Progenitor cell of endocrine pancreas (in vitro differentiated cells): Measurements from ENCODE around the gene METAP1. TPM values are rescaled to one million over a fixed set of nuclear protein-coding genes. Genes with fewer than 3 reads are reported as not detected.
"Not testable (repeated sequence)": the region's sequence is repeated elsewhere in the genome, so short reads cannot be mapped to it uniquely, and the experiment has no call there.

Experiments
- DNase-seq: peaks from one replicate; pipeline ENCODE4 v3.0.0; 2021; ENCODE audit warnings: low spot score; ENCODE audit not compliant: unreplicated experiment
- H3K27ac Mint-ChIP-seq: 2 replicates; pipeline ENCODE4 v1.8.0; 2021; ENCODE audit warnings: mild to moderate bottlenecking, moderate library complexity, mixed read lengths
- H3K27me3 Mint-ChIP-seq: 2 replicates; pipeline ENCODE4 v1.8.0; 2021; ENCODE audit warnings: mixed read lengths
- H3K36me3 Mint-ChIP-seq: 2 replicates; pipeline ENCODE4 v1.8.0; 2022; ENCODE audit warnings: mixed read lengths; ENCODE audit not compliant: insufficient read depth
- H3K4me1 Mint-ChIP-seq: 2 replicates; pipeline ENCODE4 v1.8.0; 2021; ENCODE audit warnings: low read depth, mixed read lengths
- H3K4me3 Mint-ChIP-seq: 2 replicates; pipeline ENCODE4 v1.8.0; 2021; ENCODE audit warnings: low read depth, mild to moderate bottlenecking, moderate library complexity, mixed read lengths
- H3K9me3 Mint-ChIP-seq: 2 replicates; pipeline ENCODE4 v1.8.0; 2021; ENCODE audit warnings: low read depth, mixed read lengths
- total RNA-seq: library from RNA; stranded (reverse); gene quantifications from 2 replicates; pipeline ENCODE4 v1.2.1, GENCODE V29; 2021
- TF ChIP-seq, protein P1 (sequence below): fragments of 200-600 bp; sonication (generic); IDR thresholded peaks from one replicate; pipeline ENCODE4 v1.5.0; 2021; ENCODE audit warnings: antibody characterized with exemption, mild to moderate bottlenecking; ENCODE audit not compliant: unreplicated experiment

METAP1 gene
- total RNA-seq, 1 donor from 2014 or later = 49.1 TPM

DNA sequence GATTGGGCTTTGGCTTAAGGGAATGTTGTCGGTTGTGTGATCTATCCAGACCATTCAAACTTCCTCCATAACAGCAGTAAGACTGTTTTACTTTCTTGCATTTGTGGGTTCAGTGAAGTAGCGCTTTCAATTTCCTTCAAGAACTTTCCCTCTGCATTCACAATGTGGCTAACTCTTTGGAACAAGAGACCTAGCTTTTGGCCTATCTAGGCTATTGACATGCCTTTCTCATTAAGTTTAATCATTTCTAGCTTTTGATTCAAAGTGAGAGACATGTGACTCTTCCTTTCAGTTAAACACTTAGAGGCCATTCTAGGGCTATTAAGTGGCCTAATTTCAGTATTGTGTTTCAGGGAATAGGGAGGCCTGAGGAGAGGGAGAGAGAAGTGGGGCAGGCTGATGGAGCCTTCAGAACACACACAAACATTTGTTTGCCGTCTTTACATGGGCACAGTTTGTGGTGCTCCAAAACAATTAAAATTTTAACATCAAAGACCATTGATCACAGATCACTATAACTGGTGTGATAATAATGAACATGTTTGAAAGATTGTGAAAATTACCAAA is 59.0 kb downstream of the METAP1 start:
- no peak for DNase-seq
- peaks cover 9% of the 10 kb centered on the region for H3K4me1 Mint-ChIP-seq
- TF ChIP-seq, protein P1, sequence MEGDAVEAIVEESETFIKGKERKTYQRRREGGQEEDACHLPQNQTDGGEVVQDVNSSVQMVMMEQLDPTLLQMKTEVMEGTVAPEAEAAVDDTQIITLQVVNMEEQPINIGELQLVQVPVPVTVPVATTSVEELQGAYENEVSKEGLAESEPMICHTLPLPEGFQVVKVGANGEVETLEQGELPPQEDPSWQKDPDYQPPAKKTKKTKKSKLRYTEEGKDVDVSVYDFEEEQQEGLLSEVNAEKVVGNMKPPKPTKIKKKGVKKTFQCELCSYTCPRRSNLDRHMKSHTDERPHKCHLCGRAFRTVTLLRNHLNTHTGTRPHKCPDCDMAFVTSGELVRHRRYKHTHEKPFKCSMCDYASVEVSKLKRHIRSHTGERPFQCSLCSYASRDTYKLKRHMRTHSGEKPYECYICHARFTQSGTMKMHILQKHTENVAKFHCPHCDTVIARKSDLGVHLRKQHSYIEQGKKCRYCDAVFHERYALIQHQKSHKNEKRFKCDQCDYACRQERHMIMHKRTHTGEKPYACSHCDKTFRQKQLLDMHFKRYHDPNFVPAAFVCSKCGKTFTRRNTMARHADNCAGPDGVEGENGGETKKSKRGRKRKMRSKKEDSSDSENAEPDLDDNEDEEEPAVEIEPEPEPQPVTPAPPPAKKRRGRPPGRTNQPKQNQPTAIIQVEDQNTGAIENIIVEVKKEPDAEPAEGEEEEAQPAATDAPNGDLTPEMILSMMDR = no peak
- no peaks in the 10 kb centered on the region for H3K27me3 Mint-ChIP-seq
- no peak overlapping the region for H3K4me3 Mint-ChIP-seq
- H3K27ac Mint-ChIP-seq = peak overlapping the region; percentile 77
- H3K36me3 Mint-ChIP-seq = peaks cover 26% of the 10 kb centered on the region
- H3K9me3 Mint-ChIP-seq = no peaks in the 10 kb centered on the region

DNA sequence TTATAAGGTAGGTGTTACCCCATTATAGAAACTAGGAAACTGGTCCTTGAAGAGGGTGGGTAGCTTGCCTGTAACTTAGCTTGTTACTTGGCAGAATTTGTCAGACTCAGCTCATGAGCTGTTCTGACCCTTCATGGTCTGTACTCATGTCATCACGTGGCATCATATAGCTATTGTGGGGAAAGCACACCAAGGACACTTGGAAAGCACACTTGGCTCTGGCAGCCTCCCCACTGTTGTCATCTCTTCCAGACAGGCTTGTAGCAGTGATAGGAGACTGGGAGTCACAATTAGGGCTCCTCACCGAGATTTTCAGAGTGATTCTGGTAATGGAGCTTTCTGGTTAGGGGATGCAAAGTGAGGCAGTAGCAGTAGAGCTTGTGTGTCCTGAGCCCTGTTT is 62.7 kb downstream of the METAP1 start:
- no peaks in the 10 kb centered on the region for H3K27me3 Mint-ChIP-seq
- no peaks in the 10 kb centered on the region for H3K9me3 Mint-ChIP-seq
- no peak overlapping the region for H3K4me3 Mint-ChIP-seq
- peaks cover 12% of the 10 kb centered on the region for H3K4me1 Mint-ChIP-seq
- H3K27ac Mint-ChIP-seq = no peak overlapping the region
- no peak for DNase-seq
- TF ChIP-seq, protein P1 = no peak
- H3K36me3 Mint-ChIP-seq = peaks cover 23% of the 10 kb centered on the region

DNA sequence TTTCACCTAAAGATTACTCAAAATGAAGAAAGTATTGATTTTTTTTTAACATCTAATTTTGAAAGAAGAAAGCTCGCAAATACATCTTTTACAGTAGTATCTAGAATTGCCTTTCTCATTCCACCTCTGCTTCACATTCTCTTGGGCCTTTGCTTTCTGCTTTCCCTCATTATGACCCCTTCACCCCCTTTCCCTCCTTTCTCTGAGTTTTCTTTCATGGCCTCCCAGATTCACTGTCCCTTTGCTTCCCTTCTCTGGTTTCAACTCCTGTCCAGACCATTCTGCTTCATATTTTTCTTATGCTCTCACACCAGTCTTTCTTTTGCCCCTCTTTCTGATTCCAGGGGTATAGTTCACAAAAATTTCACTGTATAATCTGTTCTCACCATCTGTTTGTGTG is 64.0 kb downstream of the METAP1 start:
- no peak for DNase-seq
- peaks cover 6% of the 10 kb centered on the region for H3K4me1 Mint-ChIP-seq
- no peak overlapping the region for H3K27ac Mint-ChIP-seq
- peaks cover 25% of the 10 kb centered on the region for H3K36me3 Mint-ChIP-seq
- no peak overlapping the region for H3K4me3 Mint-ChIP-seq
- TF ChIP-seq, protein P1 = no peak
- no peaks in the 10 kb centered on the region for H3K27me3 Mint-ChIP-seq
- no peaks in the 10 kb centered on the region for H3K9me3 Mint-ChIP-seq

DNA sequence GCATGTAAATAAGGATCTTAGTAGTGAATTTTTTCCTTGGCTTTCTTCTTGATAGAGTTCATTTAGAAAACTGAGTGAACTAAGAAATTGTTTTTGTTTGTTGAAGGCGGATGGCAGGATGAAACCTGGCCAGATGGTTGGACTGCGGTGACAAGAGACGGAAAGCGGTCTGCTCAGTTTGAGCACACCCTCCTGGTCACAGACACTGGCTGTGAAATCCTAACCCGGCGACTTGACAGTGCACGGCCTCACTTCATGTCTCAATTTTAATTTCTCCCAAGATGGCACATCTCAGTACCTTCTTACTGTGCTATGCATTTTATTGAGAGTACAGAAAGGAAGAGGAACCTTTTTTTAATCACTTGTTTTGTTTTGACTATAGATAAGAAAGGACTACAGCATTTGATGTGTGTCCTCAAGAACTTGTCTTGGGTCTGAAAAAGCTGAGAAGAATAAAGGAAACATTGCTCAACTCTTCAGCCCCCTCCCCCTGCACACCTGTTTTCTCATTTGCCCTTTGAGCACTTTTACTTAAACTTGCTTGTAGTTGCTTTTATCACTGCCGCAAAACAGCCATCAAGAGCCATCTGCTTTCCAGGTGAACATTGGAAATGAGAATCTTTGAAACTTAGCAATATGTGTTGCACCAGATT is 65.7 kb downstream of the METAP1 start:
- no peaks in the 10 kb centered on the region for H3K27me3 Mint-ChIP-seq
- TF ChIP-seq, protein P1 = no peak
- no peak overlapping the region for H3K4me3 Mint-ChIP-seq
- peaks cover 2% of the 10 kb centered on the region for H3K4me1 Mint-ChIP-seq
- H3K36me3 Mint-ChIP-seq = peaks cover 33% of the 10 kb centered on the region
- H3K27ac Mint-ChIP-seq = no peak overlapping the region
- DNase-seq = no peak
- no peaks in the 10 kb centered on the region for H3K9me3 Mint-ChIP-seq

DNA sequence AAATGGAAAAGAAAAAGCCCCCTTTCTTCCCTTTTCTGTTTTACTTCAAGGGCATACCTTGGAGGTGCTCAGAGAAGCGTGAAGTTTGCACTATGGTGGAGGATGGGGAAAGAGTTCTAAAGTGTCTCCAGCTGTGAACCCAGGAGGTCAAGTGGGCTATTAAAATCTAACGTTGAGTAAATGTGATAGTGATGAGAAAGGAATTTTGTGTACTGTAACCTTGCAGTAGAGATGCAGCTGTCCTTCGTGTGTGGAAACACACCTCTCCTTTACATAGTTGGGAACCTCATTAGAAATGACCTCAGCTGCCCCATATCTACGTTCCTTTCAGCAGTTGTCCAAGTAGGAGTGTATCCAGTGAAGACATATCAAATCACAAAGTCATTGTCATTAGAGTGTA is 66.6 kb downstream of the METAP1 start:
- no peaks in the 10 kb centered on the region for H3K27me3 Mint-ChIP-seq
- no peaks in the 10 kb centered on the region for H3K9me3 Mint-ChIP-seq
- no peak for DNase-seq
- H3K36me3 Mint-ChIP-seq = peaks cover 34% of the 10 kb centered on the region
- peaks cover 2% of the 10 kb centered on the region for H3K4me1 Mint-ChIP-seq
- TF ChIP-seq, protein P1 = no peak
- no peak overlapping the region for H3K4me3 Mint-ChIP-seq
- no peak overlapping the region for H3K27ac Mint-ChIP-seq

DNA sequence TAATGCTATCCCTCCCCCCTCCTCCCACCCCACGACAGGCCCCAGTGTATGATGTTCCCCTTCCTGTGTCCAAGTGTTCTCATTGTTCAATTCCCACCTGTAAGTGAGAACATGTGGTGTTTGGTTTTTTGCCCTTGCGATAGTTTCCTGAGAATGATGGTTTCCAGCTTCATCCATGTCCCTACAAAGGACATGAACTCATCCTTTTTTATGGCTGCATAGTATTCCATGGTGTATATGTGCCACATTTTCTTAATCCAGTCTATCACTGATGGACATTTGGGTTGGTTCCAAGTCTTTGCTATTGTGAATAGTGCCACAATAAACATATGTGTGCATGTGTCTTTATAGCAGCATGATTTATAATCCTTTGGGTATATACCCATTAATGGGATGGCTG is 70.0 kb downstream of the METAP1 start:
- H3K4me3 Mint-ChIP-seq, H3K4me1 Mint-ChIP-seq: not testable (repeated sequence)
- H3K36me3 Mint-ChIP-seq = peaks cover 32% of the 10 kb centered on the region

More for the DNA sequence above, 70.0 kb downstream of the METAP1 start:
- DNase-seq, H3K27me3 Mint-ChIP-seq, H3K9me3 Mint-ChIP-seq, H3K27ac Mint-ChIP-seq: not testable (repeated sequence)
